DOHH2 (cell line): ENCODE data around the gene SHC4.

Experiments
- EZH2phosphoT487 ChIP-seq: fragments of 200-600 bp; sonication (generic); IDR thresholded peaks from 2 replicates; pipeline ENCODE4 v1.6.1; 2017; ENCODE audit warnings: borderline replicate concordance, mild to moderate bottlenecking, antibody characterized with exemption, low read length, moderate library complexity, mixed read lengths
- TF ChIP-seq, protein P1 (sequence below): fragments of 200-600 bp; sonication (generic); IDR thresholded peaks from one replicate; pipeline ENCODE4 v1.5.1; 2014; ENCODE audit warnings: antibody characterized with exemption, mild to moderate bottlenecking, low read depth, low read length; ENCODE audit not compliant: poor library complexity, severe bottlenecking

DNA sequence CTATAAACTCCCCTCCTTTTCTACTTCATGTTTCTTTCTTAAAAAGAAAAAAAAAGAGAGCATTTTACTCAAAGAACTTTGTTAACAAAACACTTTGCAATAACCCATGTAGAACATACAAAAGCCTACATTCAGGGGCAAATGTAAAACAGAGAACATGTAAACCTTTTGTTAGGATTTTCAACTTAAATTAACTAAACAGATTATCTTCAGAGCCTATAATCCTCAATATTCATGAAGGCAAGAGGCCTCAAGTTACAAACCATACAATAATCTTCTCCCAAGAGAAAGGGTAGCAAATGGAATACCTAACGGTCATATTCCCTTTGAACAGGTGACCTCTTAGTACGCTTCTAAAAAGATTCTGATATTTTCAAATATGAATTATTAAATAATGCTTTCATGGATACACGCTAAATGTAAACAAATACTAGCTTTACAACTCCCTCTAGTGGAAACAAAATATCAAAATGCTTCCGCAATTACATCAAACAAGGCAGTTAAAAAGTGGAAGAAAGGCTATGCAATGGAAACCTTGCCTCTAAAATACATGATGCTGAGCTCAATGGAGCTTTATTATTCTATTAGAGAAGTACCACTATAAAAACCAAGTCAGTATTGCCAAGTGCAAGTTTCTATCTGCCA, 162.8 kb downstream of the SHC4 start:
- TF ChIP-seq, protein P1, sequence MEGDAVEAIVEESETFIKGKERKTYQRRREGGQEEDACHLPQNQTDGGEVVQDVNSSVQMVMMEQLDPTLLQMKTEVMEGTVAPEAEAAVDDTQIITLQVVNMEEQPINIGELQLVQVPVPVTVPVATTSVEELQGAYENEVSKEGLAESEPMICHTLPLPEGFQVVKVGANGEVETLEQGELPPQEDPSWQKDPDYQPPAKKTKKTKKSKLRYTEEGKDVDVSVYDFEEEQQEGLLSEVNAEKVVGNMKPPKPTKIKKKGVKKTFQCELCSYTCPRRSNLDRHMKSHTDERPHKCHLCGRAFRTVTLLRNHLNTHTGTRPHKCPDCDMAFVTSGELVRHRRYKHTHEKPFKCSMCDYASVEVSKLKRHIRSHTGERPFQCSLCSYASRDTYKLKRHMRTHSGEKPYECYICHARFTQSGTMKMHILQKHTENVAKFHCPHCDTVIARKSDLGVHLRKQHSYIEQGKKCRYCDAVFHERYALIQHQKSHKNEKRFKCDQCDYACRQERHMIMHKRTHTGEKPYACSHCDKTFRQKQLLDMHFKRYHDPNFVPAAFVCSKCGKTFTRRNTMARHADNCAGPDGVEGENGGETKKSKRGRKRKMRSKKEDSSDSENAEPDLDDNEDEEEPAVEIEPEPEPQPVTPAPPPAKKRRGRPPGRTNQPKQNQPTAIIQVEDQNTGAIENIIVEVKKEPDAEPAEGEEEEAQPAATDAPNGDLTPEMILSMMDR: peak; percentile 45
- TF ChIP-seq EZH2phosphoT487: no peak
